ENCODE data around the gene P2RX4. TPM values are rescaled to one million over a fixed set of nuclear protein-coding genes. Genes with fewer than 3 reads are reported as not detected.
A peak's percentile ranks its signal among the peaks of the same experiment; 100 is the strongest.

P2RX4 gene
- total and polyA plus RNA-seq, 12 donors, result 13.3 to 114 (median 34.4) TPM

DNA sequence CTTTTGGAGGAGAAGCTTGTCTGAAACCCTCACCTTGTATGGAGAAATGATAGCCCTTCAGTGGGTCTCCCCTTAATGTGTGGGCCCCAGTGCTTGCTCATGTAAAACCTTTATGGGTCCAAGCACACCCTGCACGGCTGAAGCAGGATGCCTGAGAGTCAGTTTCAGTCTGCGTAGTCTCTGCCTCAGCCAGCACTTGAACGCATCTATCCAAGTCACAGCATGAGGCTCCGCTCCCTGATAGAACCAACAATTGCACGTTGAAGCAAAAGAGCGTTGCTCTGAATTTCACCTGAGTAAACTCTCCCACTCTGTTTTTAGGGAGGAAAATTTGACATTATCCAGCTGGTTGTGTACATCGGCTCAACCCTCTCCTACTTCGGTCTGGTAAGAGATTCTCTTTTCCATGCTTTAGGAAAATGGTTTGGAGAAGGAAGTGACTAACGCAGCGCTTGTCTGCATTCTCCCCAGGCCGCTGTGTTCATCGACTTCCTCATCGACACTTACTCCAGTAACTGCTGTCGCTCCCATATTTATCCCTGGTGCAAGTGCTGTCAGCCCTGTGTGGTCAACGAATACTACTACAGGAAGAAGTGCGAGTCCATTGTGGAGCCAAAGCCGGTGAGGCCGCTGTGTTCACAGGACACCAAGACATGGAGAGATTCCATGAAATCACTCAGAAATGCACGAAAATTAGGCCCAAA lies 33.0 kb upstream of the P2RX4 start:
- TF ChIP-seq, protein P1, sequence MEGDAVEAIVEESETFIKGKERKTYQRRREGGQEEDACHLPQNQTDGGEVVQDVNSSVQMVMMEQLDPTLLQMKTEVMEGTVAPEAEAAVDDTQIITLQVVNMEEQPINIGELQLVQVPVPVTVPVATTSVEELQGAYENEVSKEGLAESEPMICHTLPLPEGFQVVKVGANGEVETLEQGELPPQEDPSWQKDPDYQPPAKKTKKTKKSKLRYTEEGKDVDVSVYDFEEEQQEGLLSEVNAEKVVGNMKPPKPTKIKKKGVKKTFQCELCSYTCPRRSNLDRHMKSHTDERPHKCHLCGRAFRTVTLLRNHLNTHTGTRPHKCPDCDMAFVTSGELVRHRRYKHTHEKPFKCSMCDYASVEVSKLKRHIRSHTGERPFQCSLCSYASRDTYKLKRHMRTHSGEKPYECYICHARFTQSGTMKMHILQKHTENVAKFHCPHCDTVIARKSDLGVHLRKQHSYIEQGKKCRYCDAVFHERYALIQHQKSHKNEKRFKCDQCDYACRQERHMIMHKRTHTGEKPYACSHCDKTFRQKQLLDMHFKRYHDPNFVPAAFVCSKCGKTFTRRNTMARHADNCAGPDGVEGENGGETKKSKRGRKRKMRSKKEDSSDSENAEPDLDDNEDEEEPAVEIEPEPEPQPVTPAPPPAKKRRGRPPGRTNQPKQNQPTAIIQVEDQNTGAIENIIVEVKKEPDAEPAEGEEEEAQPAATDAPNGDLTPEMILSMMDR (IDR thresholded peaks at IDR 0.05), result no peak
- no peak for TF ChIP-seq POLR2A (IDR thresholded peaks at IDR 0.05)
- Histone ChIP-seq H3K27ac (no peak overlapping the region), H3K9me3 (replicated peaks in 1 of 3) (no peaks in the 10 kb centered on the region), H3K4me3 (no peak overlapping the region), H3K4me1 (replicated peaks in 1 of 2) (peaks cover 14% of the 10 kb centered on the region in 2 donors), H3K27me3 (no peaks in the 10 kb centered on the region), H3K36me3 (replicated peaks in 1 of 2) (no peaks in the 10 kb centered on the region)
- intact Hi-C loops (cut with DNase I), result no loop called here
- DNase-seq, result peak in 1 of 7 donors; percentile 19
- WGBS, 4 donors, result 84 to 89% (median 86%) methylated on average over 18 to 19 of the region's 19 CpGs

DNA sequence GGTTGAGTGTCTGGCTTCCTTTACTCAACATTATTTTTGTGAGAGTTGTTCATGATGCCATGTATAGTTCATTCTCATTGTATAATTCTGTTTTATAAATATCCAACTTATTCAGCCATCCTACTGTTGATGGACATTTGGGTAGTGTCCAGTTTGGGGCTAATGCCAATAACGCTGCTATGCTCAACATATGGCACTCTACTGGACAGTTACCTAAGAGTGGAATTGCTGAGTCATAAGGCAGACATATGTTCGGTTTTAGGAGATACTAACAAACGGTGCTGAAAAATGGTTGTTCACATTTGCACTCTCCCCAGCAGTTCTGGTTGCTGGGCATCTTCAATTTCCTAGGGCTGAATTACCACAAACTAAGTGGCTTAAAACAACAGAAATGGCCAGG lies 28.7 kb upstream of the P2RX4 start:
- no peak for DNase-seq
- TF ChIP-seq, protein P1 (IDR thresholded peaks at IDR 0.05), result no peak
- TF ChIP-seq POLR2A (IDR thresholded peaks at IDR 0.05), result no peak
- Histone ChIP-seq H3K4me3 (no peak overlapping the region), H3K9me3 (replicated peaks in 1 of 3) (no peaks in the 10 kb centered on the region), H3K27ac (no peak overlapping the region), H3K36me3 (replicated peaks in 1 of 2) (no peaks in the 10 kb centered on the region), H3K4me1 (replicated peaks in 1 of 2) (no peaks in the 10 kb centered on the region), H3K27me3 (no peaks in the 10 kb centered on the region)
- intact Hi-C loops (cut with DNase I), result no loop called here
- 87 to 98% (median 91%) methylated on average over 3 of the region's 3 CpGs for WGBS, 4 donors

DNA sequence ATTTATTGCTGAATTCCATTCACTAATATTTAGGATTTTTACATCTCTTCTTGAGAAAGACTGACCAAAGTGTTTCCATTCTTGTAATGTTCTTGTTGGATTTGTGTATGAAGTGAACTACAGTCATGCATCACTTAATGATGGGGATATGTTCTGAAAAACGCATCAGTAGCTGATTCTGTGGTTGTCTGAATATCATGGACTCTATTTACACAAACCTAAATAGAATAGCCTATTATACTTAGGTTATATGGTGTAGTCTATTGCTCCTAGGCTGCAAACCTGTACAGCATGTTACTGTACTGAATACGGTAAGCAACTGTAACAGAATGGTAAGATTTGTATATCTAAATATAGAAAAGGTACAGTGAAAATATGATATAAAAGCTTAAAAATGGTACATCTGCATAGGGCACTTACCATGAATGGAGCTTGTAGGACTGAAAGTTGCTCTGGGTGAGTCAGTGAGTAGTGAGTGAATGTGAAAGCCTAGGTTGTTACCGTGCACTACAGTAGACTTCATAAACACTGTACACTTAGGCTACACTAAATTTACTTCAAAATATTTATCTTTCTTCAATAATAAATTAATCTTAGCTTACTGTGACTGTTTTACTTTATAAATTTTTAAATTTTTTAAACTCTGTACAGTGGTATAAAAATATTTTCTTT lies 27.6 kb upstream of the P2RX4 start:
- Histone ChIP-seq H3K27me3 (no peaks in the 10 kb centered on the region), H3K9me3 (replicated peaks in 1 of 3) (no peaks in the 10 kb centered on the region), H3K27ac (no peak overlapping the region), H3K4me1 (replicated peaks in 1 of 2) (no peaks in the 10 kb centered on the region), H3K36me3 (replicated peaks in 1 of 2) (no peaks in the 10 kb centered on the region), H3K4me3 (no peak overlapping the region)
- WGBS, 4 donors, result 85 to 95% (median 94%) methylated on average over 3 of the region's 3 CpGs
- TF ChIP-seq, protein P1 (IDR thresholded peaks at IDR 0.05), result no peak
- TF ChIP-seq POLR2A (IDR thresholded peaks at IDR 0.05), result no peak
- DNase-seq, result no peak
- intact Hi-C loops (cut with DNase I), result no loop called here

DNA sequence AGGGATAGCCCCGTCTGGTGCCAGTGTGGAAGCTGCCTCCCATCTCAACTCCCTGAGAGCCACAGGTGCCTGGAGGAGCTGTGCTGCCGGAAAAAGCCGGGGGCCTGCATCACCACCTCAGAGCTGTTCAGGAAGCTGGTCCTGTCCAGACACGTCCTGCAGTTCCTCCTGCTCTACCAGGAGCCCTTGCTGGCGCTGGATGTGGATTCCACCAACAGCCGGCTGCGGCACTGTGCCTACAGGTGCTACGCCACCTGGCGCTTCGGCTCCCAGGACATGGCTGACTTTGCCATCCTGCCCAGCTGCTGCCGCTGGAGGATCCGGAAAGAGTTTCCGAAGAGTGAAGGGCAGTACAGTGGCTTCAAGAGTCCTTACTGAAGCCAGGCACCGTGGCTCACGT lies 25.5 kb upstream of the P2RX4 start:
- Histone ChIP-seq H3K9me3 (replicated peaks in 1 of 3) (no peaks in the 10 kb centered on the region), H3K36me3 (replicated peaks in 1 of 2) (no peaks in the 10 kb centered on the region), H3K27ac (no peak overlapping the region), H3K27me3 (no peaks in the 10 kb centered on the region), H3K4me1 (replicated peaks in 1 of 2) (no peaks in the 10 kb centered on the region), H3K4me3 (no peak overlapping the region)
- DNase-seq, result no peak
- 71 to 90% (median 88%) methylated on average over 3 to 15 of the region's 15 CpGs for WGBS, 4 donors
- intact Hi-C loops (cut with DNase I), result no loop called here
- TF ChIP-seq, protein P1 (IDR thresholded peaks at IDR 0.05), result no peak
- TF ChIP-seq POLR2A (IDR thresholded peaks at IDR 0.05), result no peak

Measured in adrenal gland (tissue), 12 donors.